ENCODE measurements around the gene AVP.
"Not testable (repeated sequence)": the region's sequence is repeated elsewhere in the genome, so short reads cannot be mapped to it uniquely, and the experiment has no call there.

Gene AVP

GRCh38 chr20:3084283-3084985, at the start of gene AVP:
AVP (minus strand) TSS chr20:3084724; CDS start chr20:3084674, 50 bp downstream.
- DNase-seq = no peak

- no peak for DNase-seq
Observed at GRCh38 chr20:3134151-3134550, 49.6 kb upstream of the AVP start.

DNA sequence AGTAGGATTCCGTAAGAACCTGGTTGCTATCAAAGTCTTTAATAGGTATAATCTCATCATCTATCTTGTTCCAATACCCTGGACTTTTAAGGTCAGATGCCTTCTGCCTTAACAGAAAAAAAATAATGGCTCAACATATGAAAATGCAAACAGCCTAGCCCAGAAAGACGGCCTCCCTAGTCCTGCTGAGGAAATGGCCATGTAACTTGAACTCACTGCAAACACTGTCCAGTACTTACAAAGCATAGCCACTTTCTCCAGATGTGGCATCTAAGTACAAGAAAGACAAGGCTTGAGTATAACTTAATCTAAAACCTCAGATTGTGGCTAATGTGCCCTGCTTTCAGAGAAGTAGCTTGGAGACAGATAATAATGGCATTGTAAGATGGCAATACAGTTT, 48.6 kb upstream of the AVP start:
- DNase-seq = no peak

DNA sequence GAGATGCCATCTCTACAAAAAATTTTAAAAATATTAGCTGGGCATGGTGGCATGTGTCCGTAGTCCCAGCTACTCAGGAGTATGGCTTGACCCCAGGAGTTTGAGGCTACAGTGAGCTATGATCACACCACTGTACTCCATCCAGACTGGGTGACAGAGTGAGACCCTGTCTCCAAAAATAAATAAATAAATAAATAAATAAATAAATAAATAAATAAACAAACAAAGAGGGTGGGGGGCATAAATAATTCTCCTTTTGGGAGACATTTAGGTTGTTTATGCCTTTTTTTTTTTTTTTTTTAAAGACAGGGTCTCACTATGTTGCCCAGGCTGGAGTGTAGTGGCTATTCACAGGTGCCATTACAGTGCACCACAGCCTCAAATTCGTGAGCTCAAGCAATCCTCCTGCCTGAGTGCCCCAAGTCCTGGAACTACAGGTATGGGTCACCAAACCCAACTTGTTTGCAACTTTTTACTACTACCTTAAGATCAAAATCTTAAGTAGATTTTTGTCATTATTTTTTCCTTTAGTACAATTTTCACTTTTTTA, 45.6 kb upstream of the AVP start:
- DNase-seq = no peak

DNA sequence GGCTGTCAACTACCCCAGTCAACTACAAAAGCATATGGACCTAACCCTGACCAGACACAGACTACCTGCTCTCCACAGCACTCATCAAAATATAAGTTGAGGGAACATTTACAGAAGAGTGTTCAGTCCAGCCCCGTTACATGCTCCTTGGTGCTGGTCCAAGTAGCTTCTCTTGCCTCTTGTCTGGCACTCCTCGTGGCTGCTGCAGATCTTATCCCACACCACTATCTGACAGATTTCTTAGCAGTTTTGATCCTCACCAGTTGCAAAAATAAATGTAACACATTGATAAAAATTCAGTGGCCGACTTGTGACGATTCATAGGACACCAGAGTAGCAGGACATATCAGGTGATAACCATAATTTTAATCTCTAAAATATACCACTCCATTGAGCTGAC, 44.6 kb upstream of the AVP start:
- DNase-seq = no peak

GRCh38 chr20:3128275-3128984, 43.9 kb upstream of the AVP start:
- DNase-seq = no peak

DNA sequence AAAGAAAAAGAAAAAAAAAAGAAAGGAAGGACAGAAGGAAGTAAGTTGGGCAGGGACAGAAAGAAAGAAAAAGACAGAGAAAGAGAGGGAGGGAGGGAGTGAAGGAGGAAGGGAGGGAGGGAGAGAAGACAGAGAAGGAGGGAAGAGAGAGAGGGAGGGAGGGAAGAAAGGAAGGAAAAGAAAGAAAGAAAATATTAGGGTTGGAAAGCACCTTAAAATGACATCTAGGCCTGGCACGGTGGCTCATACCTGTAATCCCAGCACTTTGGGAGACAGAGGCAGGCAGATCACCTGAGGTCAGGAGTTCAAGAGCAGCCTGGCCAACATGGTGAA, 42.0 kb upstream of the AVP start:
- no peak for DNase-seq

- not testable (repeated sequence) for DNase-seq
Observed at GRCh38 chr20:3125776-3126526, 41.4 kb upstream of the AVP start.

DNA sequence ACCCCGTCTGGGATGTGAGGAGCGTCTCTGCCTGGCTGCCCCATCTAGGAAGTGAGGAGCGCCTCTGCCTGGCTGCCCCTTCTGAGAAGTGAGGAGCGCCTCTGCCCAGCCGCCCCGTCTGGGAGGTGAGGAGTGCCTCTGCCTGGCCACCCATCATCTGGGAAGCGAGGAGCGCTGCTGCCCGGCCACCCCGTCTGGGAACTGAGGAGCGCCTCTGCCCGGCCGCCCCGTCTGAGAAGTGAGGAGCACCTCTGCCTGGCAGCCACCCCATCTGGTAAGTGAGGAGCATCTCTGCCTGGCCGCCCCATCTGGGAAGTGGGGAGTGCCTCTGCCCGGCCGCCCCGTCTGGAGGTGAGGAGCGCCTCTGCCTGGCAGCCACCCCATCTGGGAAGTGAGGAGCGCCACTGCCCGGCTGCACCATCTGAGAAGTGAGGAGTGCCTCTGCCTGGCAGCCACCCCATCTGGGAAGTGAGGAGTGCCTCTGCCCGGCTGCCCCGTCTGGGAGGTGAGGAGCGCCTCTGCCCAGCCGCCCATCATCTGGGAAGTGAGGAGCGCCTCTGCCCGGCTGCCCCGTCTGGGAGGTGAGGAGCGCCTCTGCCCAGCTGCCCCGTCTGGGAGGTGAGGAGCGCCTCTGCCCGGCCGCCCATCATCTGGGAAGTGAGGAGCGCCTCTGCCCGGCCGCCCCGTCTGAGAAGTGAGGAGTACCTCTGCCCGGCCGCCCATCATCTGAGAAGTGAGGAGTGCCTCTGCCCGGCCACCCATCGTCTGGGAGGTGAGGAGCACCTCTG, 40.4 kb upstream of the AVP start:
- DNase-seq = not testable (repeated sequence)

GRCh38 chr20:3124163-3124562, 39.6 kb upstream of the AVP start:
- DNase-seq = not testable (repeated sequence)

DNA sequence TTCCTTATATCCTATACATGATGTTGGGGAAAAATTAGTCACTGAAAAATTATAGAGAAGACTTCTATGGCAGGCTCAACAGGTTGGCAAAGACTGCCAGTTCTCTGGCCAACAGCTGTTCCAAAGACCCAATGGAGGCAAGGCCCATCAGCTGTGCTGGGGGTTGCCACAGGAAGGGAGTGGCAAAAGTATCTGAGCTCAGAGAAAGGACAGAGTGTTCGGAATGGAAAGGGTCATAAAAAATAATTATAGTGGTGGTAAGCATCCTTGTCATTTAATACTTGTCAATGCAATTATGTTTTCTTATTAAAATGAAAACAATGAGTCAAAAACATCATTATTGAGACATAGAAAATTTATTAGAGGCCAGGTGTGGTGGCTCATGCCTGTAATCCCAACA, 39.0 kb upstream of the AVP start:
- no peak for DNase-seq

- no peak for DNase-seq
Observed at GRCh38 chr20:3121955-3122610, 37.6 kb upstream of the AVP start.

DNA sequence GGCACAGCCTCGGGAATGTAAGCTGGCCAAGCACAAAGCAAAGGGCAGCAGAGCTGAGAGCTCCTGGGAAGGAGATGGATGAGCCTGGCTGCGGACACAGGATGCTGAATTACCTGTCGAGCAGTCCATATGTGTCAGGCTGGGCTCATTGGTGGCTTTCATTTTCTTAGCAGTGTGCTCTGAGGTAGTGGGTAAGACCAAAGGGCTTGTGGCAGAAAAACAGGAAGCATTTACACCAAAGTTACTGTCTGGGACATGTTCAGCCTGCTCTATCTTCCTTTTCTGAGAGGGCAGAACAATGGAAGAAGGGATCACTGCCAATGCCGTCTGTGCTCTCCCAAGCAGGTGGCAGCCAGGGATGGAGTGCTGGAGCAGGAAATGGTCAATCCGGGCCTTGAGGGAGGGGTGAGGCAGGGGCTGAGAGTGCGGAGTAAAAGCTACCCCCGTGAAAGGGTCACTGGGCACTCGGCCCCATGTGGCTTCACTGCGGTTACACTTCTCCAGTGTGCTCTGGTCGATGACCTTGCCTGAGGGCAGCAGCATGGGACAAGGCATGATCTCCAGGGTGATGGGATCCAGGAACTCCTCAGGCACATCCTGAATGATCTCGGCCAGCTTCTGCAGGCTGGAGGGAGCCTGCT, 36.9 kb upstream of the AVP start:
- DNase-seq = peak; percentile 46

DNA sequence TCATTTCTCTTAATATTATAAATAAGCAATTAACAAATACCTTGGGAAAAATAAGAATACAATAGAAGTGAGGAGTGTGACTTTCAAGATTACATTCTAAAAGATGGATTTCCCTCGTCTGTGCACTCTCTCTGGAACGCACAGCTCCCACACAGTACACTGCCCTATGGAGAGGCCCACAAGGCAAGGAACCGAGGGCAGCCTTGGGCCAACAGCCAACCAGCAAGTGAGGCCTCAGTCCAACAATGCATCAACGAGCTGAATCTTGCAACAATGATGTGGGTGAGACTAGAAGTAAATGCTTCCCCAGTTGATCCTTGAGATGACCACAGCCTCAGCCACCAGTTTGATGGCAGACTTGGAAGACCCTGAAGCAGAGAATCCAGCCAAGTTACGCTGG, 34.5 kb upstream of the AVP start:
- DNase-seq = no peak

GRCh38 chr20:3117839-3118379, 33.4 kb upstream of the AVP start:
- peak; percentile 61 for DNase-seq

DNA sequence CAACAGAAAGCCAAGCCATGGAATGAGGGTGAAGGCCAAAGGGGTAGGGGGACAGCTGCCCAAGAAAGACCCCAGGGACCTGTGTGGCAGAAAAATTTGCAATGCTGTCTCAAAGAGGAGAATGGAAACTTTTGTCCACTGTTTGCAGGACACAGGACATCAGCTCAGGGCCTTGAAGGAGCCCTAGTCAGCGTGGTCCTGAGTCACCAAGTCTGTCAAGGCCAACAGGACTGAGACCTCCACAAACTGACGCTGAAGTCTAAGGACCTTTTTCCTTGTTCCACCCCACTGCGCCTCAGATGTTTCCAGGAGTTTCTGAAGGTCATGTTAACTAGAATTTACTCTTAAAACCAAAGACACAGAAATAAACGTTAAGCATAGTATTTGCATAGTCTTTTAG, 31.8 kb upstream of the AVP start:
- no peak for DNase-seq

DNA sequence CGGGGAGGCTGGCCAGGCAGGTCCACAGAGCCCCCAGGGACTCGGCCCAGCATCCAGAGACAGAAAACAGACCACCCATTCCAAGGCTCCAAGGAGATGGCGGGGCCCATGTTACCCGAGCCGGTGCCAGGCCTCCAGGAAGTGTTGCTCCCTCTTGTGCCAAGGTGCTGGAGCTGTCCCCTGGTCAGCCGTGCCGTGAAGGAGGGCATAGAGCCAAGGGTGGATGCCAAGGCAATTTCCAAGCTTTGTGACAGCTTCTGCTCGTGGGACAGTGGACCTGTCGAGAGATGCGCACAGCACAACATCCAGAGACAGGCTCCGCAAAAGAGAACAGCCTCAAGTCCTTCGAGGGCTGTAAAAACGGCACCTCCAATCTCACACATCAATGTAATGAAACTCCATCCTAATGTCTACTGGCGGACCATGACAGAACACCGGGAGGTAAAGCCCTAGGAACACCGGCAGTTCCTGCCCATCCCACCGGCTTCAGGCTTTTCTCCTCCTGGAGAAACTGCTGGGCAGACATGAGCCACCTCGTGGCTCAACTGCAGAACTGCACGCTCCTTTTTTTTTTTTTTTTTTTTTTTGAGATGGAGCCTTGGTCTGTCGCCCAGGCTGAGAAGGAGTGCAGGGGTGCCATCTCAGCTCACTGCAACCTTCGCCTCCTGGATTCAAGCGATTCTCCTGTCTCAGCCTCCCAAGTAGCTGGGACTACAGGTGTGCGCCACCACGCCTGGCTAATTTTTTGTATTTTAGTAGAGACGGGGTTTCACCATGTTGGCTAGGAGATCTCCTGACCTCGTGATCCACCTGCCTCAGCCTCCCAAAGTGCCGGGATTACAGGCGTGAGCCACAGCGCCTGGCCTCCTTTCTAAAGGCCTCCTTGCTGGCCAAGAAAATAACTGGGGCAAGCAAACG, 30.9 kb upstream of the AVP start:
- DNase-seq = peak; percentile 42

GRCh38 chr20:3111995-3112394, 27.5 kb upstream of the AVP start:
- no peak for DNase-seq

DNA sequence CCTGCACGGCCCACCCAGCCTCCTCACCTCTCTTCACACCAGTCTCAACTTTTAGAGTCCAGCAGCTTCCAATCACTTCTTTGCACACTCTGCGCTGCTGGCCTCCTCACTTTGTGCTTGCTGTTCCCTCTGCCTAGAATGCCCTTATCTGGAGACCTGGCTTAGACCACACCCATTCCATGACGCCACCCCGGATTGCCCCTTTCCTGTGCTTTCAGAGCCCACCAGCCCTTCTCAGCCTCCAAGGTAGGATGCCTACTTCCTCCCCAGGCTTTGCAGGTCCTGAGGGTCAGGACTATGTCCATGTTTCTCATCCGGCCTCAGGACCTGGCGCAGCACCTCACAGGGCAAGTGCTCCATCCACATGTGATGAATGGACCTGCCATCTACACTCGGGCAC, 27.0 kb upstream of the AVP start:
- DNase-seq = no peak
